ENCODE data around the gene COMMD6. TPM values are rescaled to one million over a fixed set of nuclear protein-coding genes. Genes with fewer than 3 reads are reported as not detected.

COMMD6 gene
- total RNA-seq, 1 donor from 2014 or later: 174 TPM

DNA sequence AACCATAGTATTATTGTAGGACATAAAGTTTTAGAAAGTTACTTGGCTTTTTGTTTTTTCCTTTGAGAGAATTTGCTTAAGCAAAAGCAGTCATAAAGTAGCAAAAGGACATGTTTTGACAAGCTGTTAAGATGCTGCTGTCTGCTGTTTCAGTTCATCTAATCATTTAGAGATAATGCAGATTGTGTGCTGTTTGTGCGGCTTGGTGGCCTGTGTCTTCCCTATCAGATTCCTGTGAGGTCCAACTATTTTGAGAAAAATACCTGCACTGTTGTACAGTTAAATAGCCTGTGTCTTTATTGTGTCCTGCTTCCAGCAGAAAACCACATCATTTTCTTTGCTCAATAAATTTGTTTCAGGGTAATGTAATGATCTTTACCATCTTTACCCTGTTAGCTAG, 31.9 kb upstream of the COMMD6 start:
- Mint-ChIP-seq H3K27me3 (no peaks in the 10 kb centered on the region), H3K4me1 (no peaks in the 10 kb centered on the region), H3K9me3 (no peaks in the 10 kb centered on the region), H3K4me3 (no peak overlapping the region), H3K36me3 (ENCODE audit: low read depth) (peaks cover 67% of the 10 kb centered on the region), H3K27ac (no peak overlapping the region)
- intact Hi-C loops (cut with micrococcal nuclease): no loop called here
- no peak for ATAC-seq (ENCODE audit: low read depth)
- CTCF ChIA-PET: no interaction called here
- POLR2A ChIA-PET: no interaction called here
- TF ChIP-seq, protein P1, sequence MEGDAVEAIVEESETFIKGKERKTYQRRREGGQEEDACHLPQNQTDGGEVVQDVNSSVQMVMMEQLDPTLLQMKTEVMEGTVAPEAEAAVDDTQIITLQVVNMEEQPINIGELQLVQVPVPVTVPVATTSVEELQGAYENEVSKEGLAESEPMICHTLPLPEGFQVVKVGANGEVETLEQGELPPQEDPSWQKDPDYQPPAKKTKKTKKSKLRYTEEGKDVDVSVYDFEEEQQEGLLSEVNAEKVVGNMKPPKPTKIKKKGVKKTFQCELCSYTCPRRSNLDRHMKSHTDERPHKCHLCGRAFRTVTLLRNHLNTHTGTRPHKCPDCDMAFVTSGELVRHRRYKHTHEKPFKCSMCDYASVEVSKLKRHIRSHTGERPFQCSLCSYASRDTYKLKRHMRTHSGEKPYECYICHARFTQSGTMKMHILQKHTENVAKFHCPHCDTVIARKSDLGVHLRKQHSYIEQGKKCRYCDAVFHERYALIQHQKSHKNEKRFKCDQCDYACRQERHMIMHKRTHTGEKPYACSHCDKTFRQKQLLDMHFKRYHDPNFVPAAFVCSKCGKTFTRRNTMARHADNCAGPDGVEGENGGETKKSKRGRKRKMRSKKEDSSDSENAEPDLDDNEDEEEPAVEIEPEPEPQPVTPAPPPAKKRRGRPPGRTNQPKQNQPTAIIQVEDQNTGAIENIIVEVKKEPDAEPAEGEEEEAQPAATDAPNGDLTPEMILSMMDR (IDR thresholded peaks at IDR 0.05): no peak
- DNase-seq: no peak

DNA sequence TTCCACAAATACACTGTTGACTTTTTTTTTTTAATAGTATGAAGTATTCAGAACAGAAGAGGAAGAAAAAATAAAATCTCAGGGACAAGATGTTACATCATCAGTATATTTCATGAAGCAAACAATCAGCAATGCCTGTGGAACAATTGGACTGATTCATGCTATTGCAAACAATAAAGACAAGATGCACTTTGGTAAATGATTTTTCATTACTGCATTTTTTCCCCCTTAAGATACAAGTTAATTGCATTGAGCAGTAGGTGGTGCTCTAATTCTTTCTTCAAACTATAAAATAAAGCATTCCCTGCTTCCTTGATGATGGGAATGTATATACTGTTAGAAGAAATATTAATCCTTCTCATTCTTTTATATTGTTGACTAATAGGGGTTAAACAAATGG, 29.0 kb upstream of the COMMD6 start:
- H3K27me3 Mint-ChIP-seq: no peaks in the 10 kb centered on the region
- TF ChIP-seq, protein P1 (IDR thresholded peaks at IDR 0.05): no peak
- intact Hi-C loops (cut with micrococcal nuclease): no loop called here
- no peak for ATAC-seq (ENCODE audit: low read depth)
- ChIA-PET POLR2A (no interaction called here), CTCF (no interaction called here)
- H3K9me3 Mint-ChIP-seq: no peaks in the 10 kb centered on the region
- DNase-seq: no peak
- no peaks in the 10 kb centered on the region for H3K4me1 Mint-ChIP-seq
- peaks cover 50% of the 10 kb centered on the region for H3K36me3 Mint-ChIP-seq (ENCODE audit: low read depth)
- no peak overlapping the region for H3K27ac Mint-ChIP-seq
- H3K4me3 Mint-ChIP-seq: no peak overlapping the region

DNA sequence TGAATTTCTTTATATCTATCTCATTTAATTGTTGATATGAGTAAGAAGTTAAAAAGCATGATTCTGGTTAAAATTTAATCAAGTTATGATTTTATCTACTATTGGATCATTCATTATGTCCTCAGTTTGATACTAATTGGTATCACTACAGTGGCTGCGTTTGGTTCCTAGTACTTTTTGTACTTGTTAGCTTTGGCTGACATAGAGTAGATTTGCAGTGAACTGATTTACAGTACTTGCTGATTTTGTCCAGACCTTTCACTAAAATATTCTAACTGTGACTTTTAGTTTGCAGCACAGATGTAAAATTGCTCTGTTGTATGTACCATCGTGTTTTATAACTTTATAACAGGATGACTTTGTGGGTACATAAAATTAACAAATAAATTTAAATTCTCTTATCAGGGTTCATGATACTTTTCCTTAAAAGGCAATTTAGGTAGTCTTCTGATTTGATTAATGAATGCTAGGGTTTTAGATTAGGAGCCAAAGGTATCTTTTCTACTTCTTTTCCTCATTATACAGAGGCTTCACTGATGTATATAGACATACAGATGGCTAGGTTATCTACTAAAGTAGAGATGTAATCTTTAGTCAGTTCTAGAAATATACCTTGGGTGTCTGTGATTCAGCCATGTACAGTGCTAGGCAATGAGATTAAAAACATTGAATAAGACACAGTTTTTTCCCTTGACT, 20.7 kb upstream of the COMMD6 start:
- ChIA-PET POLR2A (no interaction called here), CTCF (no interaction called here)
- ATAC-seq (ENCODE audit: low read depth) (no peak), DNase-seq (no peak)
- H3K9me3 Mint-ChIP-seq: no peaks in the 10 kb centered on the region
- TF ChIP-seq, protein P1 (IDR thresholded peaks at IDR 0.05): no peak
- peaks cover 22% of the 10 kb centered on the region for H3K4me1 Mint-ChIP-seq
- H3K27me3 Mint-ChIP-seq: no peaks in the 10 kb centered on the region
- peaks cover 30% of the 10 kb centered on the region for H3K36me3 Mint-ChIP-seq (ENCODE audit: low read depth)
- intact Hi-C loops (cut with micrococcal nuclease): no loop called here
- no peak overlapping the region for H3K4me3 Mint-ChIP-seq
- no peak overlapping the region for H3K27ac Mint-ChIP-seq

DNA sequence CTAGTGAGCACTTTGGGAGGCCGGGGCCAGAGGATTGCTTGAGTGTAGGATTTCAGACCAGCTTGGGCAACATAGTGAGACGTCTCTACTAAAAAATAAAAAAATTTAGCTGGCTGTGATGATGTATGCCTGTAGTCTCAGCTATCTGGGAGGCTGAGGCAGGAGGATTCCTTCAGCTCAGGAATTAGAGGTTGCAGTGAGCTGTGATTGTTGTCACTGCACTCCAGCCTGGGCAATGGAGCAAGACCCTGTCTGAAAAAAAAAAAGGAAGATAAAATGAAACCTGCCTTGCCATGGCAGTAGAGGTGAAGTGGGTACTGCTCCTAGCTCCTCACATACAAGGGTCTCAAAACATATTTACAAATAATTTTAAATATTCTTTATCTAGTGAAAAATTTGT, 19.3 kb upstream of the COMMD6 start:
- ChIA-PET POLR2A (interaction anchor here (0.6 kb wide), 1 partner anchor 25 kb away, joined by 5 read pairs; no protein-coding TSS in a partner anchor), CTCF (no interaction called here)
- Mint-ChIP-seq H3K9me3 (no peaks in the 10 kb centered on the region), H3K36me3 (ENCODE audit: low read depth) (peaks cover 30% of the 10 kb centered on the region), H3K27ac (no peak overlapping the region), H3K4me1 (peaks cover 26% of the 10 kb centered on the region), H3K4me3 (no peak overlapping the region), H3K27me3 (no peaks in the 10 kb centered on the region)
- intact Hi-C loops (cut with micrococcal nuclease): no loop called here
- TF ChIP-seq, protein P1 (IDR thresholded peaks at IDR 0.05): no peak
- no peak for ATAC-seq (ENCODE audit: low read depth)
- no peak for DNase-seq

DNA sequence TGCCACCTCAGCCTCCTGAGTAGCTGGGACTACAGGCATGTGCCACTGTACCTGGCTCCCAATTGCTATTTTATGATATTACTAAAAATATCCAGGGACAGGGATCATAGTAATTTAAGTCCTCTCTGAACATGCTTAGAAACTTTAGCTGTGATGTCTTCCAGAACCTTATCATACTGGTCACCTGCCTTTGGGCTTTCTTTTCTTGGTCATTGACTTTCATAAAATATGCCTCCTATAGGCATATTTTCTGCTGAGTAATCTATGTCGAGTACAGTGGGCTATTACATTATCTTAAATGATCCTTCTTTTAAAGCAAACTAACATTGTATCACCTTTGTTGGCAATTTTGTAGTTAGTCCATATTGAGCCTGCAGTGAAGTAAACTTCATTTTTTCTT, 18.2 kb upstream of the COMMD6 start:
- DNase-seq: no peak
- ChIA-PET POLR2A (no interaction called here), CTCF (no interaction called here)
- no peak overlapping the region for H3K27ac Mint-ChIP-seq
- peaks cover 35% of the 10 kb centered on the region for H3K4me1 Mint-ChIP-seq
- no peaks in the 10 kb centered on the region for H3K27me3 Mint-ChIP-seq
- peaks cover 28% of the 10 kb centered on the region for H3K36me3 Mint-ChIP-seq (ENCODE audit: low read depth)
- no peak for ATAC-seq (ENCODE audit: low read depth)
- TF ChIP-seq, protein P1 (IDR thresholded peaks at IDR 0.05): no peak
- intact Hi-C loops (cut with micrococcal nuclease): no loop called here
- no peak overlapping the region for H3K4me3 Mint-ChIP-seq
- no peaks in the 10 kb centered on the region for H3K9me3 Mint-ChIP-seq
